Stimulated activated effector memory CD8-positive, alpha-beta T cell treated with anti-CD3 and anti-CD28 coated beads, Interleukin-12 subunit alpha, Interleukin-12 subunit beta, amount 100 ng/mL, for 72 hours (primary cell): ENCODE data around the gene FTO.

ENCODE experiments used
- ATAC-seq: fragments of 150-1000 bp; cut with Tn5 transposase; 2 replicates; pipeline ENCODE4 v1.10.0; 2021
- DNase-seq, 2 donors: peaks; one replicate each; pipeline ENCODE4 v3.0.0; 2021 to 2022; ENCODE audit warnings: low spot score in 2 of 2
- H3K27ac Mint-ChIP-seq: one replicate; pipeline ENCODE4 v1.8.0; 2022; ENCODE audit warnings: mild to moderate bottlenecking, mixed read lengths
- H3K36me3 Mint-ChIP-seq: one replicate; pipeline ENCODE4 v1.8.0; 2022; ENCODE audit warnings: mild to moderate bottlenecking, mixed read lengths
- H3K4me1 Mint-ChIP-seq: one replicate; pipeline ENCODE4 v1.8.0; 2022; ENCODE audit warnings: mixed read lengths
- H3K4me3 Mint-ChIP-seq: one replicate; pipeline ENCODE4 v1.8.0; 2022; ENCODE audit warnings: mild to moderate bottlenecking, mixed read lengths
- H3K9me3 Mint-ChIP-seq: one replicate; pipeline ENCODE4 v1.8.0; 2022; ENCODE audit warnings: mixed read lengths

FTO gene

GRCh38 chr16:53986793-53987192, 282.8 kb downstream of the FTO start:
- no peak for DNase-seq
- H3K9me3 Mint-ChIP-seq: no peaks in the 10 kb centered on the region
- no peaks in the 10 kb centered on the region for H3K36me3 Mint-ChIP-seq
- peaks cover 5% of the 10 kb centered on the region for H3K4me1 Mint-ChIP-seq
- ATAC-seq: no peak
- no peak overlapping the region for H3K4me3 Mint-ChIP-seq
- no peak overlapping the region for H3K27ac Mint-ChIP-seq

GRCh38 chr16:53988136-53988535, 284.2 kb downstream of the FTO start:
- DNase-seq: no peak
- peaks cover 5% of the 10 kb centered on the region for H3K4me1 Mint-ChIP-seq
- no peak for ATAC-seq
- H3K4me3 Mint-ChIP-seq: no peak overlapping the region
- no peaks in the 10 kb centered on the region for H3K36me3 Mint-ChIP-seq
- no peak overlapping the region for H3K27ac Mint-ChIP-seq
- H3K9me3 Mint-ChIP-seq: no peaks in the 10 kb centered on the region

GRCh38 chr16:53989597-53989996, 285.6 kb downstream of the FTO start:
- ATAC-seq (no peak), DNase-seq (no peak)
- Mint-ChIP-seq H3K4me3 (no peak overlapping the region), H3K27ac (no peak overlapping the region), H3K4me1 (peaks cover 5% of the 10 kb centered on the region), H3K36me3 (no peaks in the 10 kb centered on the region), H3K9me3 (no peaks in the 10 kb centered on the region)

GRCh38 chr16:53991754-53992378, 287.9 kb downstream of the FTO start:
- ATAC-seq (no peak), DNase-seq (no peak)
- H3K9me3 Mint-ChIP-seq: no peaks in the 10 kb centered on the region
- H3K36me3 Mint-ChIP-seq: no peaks in the 10 kb centered on the region
- H3K27ac Mint-ChIP-seq: peak overlapping the region; percentile 35
- H3K4me1 Mint-ChIP-seq: peaks cover 5% of the 10 kb centered on the region
- H3K4me3 Mint-ChIP-seq: no peak overlapping the region

GRCh38 chr16:53995378-53995777, 291.4 kb downstream of the FTO start:
- Mint-ChIP-seq H3K4me1 (peaks cover 5% of the 10 kb centered on the region), H3K27ac (no peak overlapping the region), H3K36me3 (no peaks in the 10 kb centered on the region), H3K9me3 (no peaks in the 10 kb centered on the region), H3K4me3 (no peak overlapping the region)
- DNase-seq (no peak), ATAC-seq (no peak)

GRCh38 chr16:53996961-53997360, 293.0 kb downstream of the FTO start:
- Mint-ChIP-seq H3K9me3 (no peaks in the 10 kb centered on the region), H3K4me3 (no peak overlapping the region), H3K4me1 (no peaks in the 10 kb centered on the region), H3K36me3 (no peaks in the 10 kb centered on the region), H3K27ac (no peak overlapping the region)
- DNase-seq: no peak
- ATAC-seq: no peak

- Mint-ChIP-seq H3K4me1 (no peaks in the 10 kb centered on the region), H3K36me3 (peaks cover 6% of the 10 kb centered on the region), H3K4me3 (no peak overlapping the region), H3K9me3 (no peaks in the 10 kb centered on the region), H3K27ac (no peak overlapping the region)
- DNase-seq (no peak), ATAC-seq (no peak)
Measured at GRCh38 chr16:53998024-53998810, 294.3 kb downstream of the FTO start.

GRCh38 chr16:53998966-53999522, 295.1 kb downstream of the FTO start:
- H3K4me1 Mint-ChIP-seq: no peaks in the 10 kb centered on the region
- H3K4me3 Mint-ChIP-seq: no peak overlapping the region
- ATAC-seq: no peak
- peaks cover 6% of the 10 kb centered on the region for H3K36me3 Mint-ChIP-seq
- no peak for DNase-seq
- H3K9me3 Mint-ChIP-seq: no peaks in the 10 kb centered on the region
- H3K27ac Mint-ChIP-seq: no peak overlapping the region

GRCh38 chr16:53999841-54000240, 295.9 kb downstream of the FTO start:
- Mint-ChIP-seq H3K9me3 (no peaks in the 10 kb centered on the region), H3K36me3 (peaks cover 6% of the 10 kb centered on the region), H3K4me1 (no peaks in the 10 kb centered on the region), H3K27ac (no peak overlapping the region), H3K4me3 (no peak overlapping the region)
- ATAC-seq: no peak
- DNase-seq: no peak

GRCh38 chr16:54000361-54000760, 296.4 kb downstream of the FTO start:
- Mint-ChIP-seq H3K27ac (no peak overlapping the region), H3K36me3 (peaks cover 6% of the 10 kb centered on the region), H3K4me1 (no peaks in the 10 kb centered on the region), H3K4me3 (no peak overlapping the region), H3K9me3 (no peaks in the 10 kb centered on the region)
- ATAC-seq: no peak
- DNase-seq: no peak

GRCh38 chr16:54006693-54007092, 302.7 kb downstream of the FTO start:
- H3K27ac Mint-ChIP-seq: no peak overlapping the region
- ATAC-seq (no peak), DNase-seq (no peak)
- H3K36me3 Mint-ChIP-seq: peaks cover 6% of the 10 kb centered on the region
- H3K9me3 Mint-ChIP-seq: no peaks in the 10 kb centered on the region
- no peak overlapping the region for H3K4me3 Mint-ChIP-seq
- no peaks in the 10 kb centered on the region for H3K4me1 Mint-ChIP-seq

GRCh38 chr16:54007504-54007903, 303.5 kb downstream of the FTO start:
- Mint-ChIP-seq H3K4me1 (no peaks in the 10 kb centered on the region), H3K27ac (no peak overlapping the region), H3K4me3 (no peak overlapping the region), H3K36me3 (peaks cover under 1% of the 10 kb centered on the region), H3K9me3 (peaks cover 3% of the 10 kb centered on the region)
- no peak for DNase-seq
- ATAC-seq: no peak

- Mint-ChIP-seq H3K36me3 (peaks cover 2% of the 10 kb centered on the region), H3K27ac (no peak overlapping the region), H3K4me3 (no peak overlapping the region), H3K4me1 (no peaks in the 10 kb centered on the region), H3K9me3 (peaks cover 3% of the 10 kb centered on the region)
- no peak for DNase-seq
- ATAC-seq: no peak
Measured at GRCh38 chr16:54009464-54010176, 305.7 kb downstream of the FTO start.

GRCh38 chr16:54015147-54015546, 311.2 kb downstream of the FTO start:
- no peaks in the 10 kb centered on the region for H3K4me1 Mint-ChIP-seq
- H3K36me3 Mint-ChIP-seq: peaks cover 6% of the 10 kb centered on the region
- peaks cover 3% of the 10 kb centered on the region for H3K9me3 Mint-ChIP-seq
- no peak overlapping the region for H3K4me3 Mint-ChIP-seq
- H3K27ac Mint-ChIP-seq: no peak overlapping the region
- ATAC-seq: no peak
- no peak for DNase-seq

GRCh38 chr16:54022362-54022761, 318.4 kb downstream of the FTO start:
- Mint-ChIP-seq H3K4me1 (no peaks in the 10 kb centered on the region), H3K27ac (no peak overlapping the region), H3K36me3 (no peaks in the 10 kb centered on the region), H3K4me3 (no peak overlapping the region), H3K9me3 (no peaks in the 10 kb centered on the region)
- DNase-seq (no peak), ATAC-seq (no peak)
